ENCODE results near the gene CRBN.
A peak's percentile ranks its signal among the peaks of the same experiment; 100 is the strongest.

Gene CRBN

GRCh38 chr3:3170998-3171397 lies 8.5 kb downstream of the CRBN start:
- DNase-seq (ENCODE audit: low spot score): peak; percentile 12

GRCh38 chr3:3165650-3166049 lies 13.8 kb downstream of the CRBN start:
- DNase-seq (ENCODE audit: low spot score): no peak

DNA sequence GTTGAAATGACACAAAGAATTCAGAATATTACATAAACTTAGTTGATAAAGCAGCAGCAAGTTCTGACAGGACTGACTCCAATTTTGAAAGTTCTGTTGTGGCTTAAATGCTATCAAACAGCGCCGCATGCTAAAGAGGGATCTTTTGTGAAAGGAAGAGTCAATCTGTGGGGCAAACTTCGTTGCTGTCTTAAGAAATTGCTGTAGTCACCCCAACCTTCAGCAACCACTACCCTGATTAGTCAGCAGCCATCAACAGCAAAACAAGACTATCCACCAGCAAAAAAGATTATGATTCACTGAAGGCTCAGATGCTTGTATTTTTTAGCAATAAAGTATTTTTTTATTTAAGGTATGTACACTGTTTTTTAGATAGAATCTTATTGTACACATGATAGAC lies 14.2 kb downstream of the CRBN start:
- DNase-seq (ENCODE audit: low spot score): no peak

DNA sequence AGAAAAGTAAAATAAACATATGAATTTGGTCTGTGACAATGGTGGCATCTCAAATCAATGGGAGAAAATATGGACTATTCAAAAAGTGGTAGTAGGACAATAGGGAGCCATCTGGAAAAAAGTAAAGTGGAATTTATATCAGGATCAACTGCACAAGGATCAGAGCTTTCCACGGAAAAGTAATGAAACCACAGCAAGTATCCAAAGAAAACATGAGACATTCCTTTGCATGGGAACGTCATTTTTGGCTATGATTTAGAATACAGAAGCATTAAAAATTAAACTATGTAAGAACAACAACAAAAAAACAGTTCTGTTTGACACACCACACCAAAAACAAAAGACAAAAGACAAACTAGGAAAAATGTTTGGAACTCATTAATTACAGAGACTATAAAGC lies 18.7 kb downstream of the CRBN start:
- DNase-seq (ENCODE audit: low spot score): no peak

- no peak for DNase-seq (ENCODE audit: low spot score)
Observed at GRCh38 chr3:3157484-3157883, 22.0 kb downstream of the CRBN start.

DNA sequence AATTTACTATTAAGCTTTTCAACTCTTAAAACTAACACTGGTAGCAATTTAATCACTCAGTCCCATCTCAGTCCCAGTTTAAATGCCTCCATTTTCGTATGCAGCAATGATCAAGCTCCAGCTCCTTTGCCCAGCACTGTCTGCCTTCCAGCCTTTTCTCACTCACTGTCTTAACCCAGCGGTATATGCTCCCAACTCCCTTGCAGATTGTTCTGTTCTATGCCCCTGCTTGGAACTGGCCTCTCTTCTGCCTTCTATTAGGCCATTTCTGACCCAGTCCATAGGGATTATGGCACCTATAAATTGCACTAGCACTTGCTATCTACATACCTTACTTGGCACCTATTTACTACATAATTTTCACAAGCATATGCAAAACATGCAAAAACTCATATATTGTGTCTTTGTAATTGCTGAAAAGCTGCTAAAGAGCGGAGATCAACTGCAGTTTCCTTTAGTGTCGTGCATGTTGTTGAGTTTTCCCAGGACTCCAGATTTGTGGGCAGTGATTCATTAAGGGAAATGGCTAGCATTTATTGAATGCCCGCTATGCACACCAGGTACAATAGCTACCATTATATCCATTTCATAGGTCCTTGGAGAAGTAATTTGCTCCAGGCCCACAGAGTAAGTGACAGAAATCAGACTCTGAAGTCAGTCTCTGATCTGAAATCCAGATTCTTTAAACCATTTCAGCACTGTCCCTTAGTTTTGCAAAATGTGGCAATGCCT lies 24.4 kb downstream of the CRBN start:
- DNase-seq (ENCODE audit: low spot score): no peak

DNA sequence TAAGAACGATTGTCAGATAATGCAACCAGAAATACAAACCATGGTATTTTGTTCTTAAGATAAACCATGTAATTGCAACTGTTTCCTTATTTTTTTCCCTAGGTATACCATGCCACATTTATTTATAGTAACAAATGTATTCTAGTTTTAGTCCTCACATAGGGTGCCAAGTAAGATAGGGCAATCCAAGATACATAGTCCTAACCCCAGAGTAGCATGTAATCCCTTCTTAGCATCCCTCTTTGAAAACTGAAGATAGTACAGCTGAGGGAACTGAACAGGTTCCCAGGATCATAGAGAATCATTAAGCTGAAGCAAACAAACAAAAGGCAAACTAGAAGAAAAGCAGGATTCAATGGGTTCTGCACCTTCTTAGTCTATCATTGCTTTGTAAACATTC lies 28.0 kb downstream of the CRBN start:
- DNase-seq (ENCODE audit: low spot score): no peak

DNA sequence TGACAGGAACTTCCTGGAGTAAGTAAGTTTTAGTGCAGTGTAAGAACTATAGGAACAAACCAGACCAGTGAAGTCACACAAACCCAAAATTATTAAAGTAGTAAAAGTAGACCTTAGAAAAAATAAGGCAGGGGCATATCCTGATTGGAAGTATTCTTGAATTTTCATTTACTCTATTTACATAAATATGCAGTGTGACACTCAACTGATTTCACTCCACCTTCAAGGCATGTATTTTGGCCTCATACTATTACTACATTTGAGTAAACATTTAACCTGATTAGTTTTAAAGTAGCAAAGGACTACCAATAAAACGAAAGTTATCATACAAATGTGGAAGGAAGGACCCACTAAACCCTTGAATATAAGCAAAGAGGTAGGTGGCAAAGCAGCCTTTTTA lies 29.9 kb downstream of the CRBN start:
- no peak for DNase-seq (ENCODE audit: low spot score)

GRCh38 chr3:3145831-3146230 lies 33.7 kb downstream of the CRBN start:
- DNase-seq (ENCODE audit: low spot score): no peak

DNA sequence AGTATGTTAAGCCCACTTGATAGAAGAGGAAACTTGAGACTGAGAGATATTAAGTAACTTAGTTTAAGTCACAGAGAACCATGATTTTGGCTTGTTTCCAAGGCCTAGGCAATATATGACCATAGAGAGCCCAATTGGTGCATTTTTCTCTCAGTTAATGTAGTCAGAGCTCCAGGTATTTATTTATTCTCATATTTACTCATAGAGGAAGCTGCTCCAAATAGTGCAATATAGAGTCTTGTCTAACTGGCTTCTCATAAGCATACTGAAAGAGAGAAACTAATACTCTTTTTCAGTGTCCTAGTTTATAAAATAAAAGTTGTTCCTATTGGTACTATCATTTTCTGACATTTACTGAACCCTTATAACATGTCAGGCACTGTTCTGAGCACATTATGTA lies 37.6 kb downstream of the CRBN start:
- no peak for DNase-seq (ENCODE audit: low spot score)

- no peak for DNase-seq (ENCODE audit: low spot score)
Observed at GRCh38 chr3:3137526-3137925, 42.0 kb downstream of the CRBN start.

- DNase-seq (ENCODE audit: low spot score): no peak
Observed at GRCh38 chr3:3134750-3135448, 44.6 kb downstream of the CRBN start.

DNA sequence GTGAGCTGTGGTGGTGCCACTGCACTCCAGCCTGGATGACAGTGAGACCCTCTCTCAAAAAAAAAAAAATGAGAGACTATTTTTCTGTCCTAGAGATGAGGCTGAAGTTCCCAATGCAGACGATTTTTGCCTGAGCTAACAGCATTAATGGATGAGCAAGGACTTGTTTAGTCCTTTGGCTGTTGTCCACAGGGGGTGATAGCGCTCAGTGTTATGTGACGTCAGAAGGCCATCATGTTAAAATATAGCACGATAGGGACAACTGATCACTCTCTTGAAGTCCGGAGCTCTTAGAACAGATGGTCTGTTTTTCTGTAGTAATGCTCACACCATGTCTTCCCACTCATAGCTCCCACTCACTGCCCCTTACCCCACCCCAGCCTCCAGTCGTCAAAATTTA lies 46.0 kb downstream of the CRBN start:
- no peak for DNase-seq (ENCODE audit: low spot score)

DNA sequence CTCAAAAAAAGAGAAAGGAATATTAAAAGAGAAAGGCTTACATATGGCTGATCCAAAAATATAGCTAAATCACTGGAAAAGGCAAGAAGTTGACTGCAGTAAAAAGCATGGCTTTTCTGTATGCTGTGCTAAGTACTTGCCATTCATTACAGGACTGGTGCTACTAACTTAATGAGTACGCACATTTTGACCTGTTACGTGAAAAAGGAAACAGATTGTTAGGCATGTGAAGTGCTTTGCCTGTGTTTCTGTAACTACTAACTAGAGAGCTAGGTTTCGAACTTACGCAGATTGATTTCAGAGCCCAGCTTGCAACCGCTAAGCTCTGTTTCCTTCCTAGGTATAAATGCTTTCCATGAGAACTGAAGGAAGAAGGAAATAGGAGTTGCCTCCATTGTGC lies 49.9 kb downstream of the CRBN start:
- DNase-seq (ENCODE audit: low spot score): no peak

DNA sequence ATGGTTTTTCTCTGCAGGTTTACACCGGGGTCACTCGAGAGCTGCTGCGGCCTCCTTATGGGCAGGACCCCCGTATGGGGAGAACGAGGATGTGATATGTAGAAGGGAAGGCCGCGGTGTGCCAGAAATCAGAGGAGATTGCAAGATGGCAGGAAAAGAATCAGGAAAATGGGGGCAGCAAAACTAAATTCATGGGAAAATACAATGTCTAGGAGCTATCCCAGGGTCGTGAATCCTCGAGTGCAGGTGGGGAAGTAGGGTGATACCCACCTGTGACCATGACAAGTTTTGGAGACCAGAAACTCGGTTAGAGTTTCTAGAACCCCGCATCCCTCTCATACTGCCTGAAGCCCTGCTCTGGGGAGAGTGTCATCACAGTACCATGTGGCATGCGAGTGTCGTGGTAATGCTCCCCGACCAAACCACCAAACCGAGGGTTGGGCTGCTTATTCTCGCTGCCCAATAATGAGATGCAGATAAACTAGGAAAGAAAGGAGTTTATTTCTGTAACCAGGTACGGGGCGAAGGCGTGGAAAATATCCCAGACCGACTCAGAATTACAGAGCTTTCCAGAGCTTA lies 52.0 kb downstream of the CRBN start:
- no peak for DNase-seq (ENCODE audit: low spot score)

DNA sequence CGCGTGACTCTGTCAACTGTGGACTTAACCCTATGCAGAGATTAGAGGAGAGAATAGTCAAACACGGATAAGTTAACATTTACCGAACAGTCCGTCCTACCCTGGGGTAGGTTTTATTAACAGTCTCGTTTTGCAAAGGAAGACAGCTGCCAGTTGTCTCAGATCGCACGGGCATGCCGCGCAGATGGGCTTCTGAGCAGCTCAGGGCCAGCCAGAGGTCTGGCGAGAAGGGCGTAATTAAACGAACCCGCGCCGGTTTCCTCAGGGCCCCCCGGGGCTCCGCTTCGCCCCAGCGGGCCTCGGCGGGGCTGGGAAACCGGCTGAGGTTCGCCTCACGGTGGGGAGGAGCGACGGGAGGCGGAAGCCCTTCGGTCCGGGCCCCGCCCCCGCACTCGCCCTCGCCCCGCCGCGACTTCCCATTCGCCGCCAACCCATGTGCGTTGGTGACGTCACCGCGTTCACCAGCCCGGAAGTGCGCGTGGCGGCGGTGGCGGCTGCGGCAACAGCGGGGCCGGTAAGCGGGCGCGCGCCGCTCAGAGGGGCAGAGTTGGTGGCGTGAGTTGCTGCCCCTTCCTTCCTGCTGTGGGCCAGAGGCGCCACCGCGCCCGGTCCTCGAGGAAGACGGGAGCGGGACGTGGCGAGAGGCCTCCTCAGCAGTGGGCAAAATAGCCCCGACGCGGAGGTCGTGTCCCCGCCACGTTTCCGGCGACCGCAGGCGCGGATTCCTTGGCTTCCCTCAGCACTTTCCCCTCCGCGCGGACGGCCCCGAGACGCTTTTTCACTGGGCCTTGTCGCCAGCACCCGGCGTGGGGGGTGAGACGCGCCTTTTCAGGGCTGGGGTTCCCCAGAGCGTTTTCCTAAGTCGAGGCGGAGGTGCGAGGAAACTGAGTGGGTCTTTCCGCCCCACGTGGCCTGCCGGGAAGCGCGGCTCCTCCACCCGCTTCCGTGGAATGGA lies 52.7 kb downstream of the CRBN start, which contains the start of gene TRNT1:
Gene TRNT1, plus strand, starts transcription at position 464 of the 955 bp plus-strand sequence. CDS start 2,101 bp downstream, outside the sequence.
- peak; percentile 95 for DNase-seq (ENCODE audit: low spot score)

- no peak for DNase-seq (ENCODE audit: low spot score)
Observed at GRCh38 chr3:3125977-3126376, 53.5 kb downstream of the CRBN start.

GRCh38 chr3:3119393-3119851 lies 60.1 kb downstream of the CRBN start:
- no peak for DNase-seq (ENCODE audit: low spot score)

GRCh38 chr3:3117651-3118050 lies 61.8 kb downstream of the CRBN start:
- DNase-seq (ENCODE audit: low spot score): no peak

- DNase-seq (ENCODE audit: low spot score): no peak
Observed at GRCh38 chr3:3113042-3113709, 66.3 kb downstream of the CRBN start.

DNA sequence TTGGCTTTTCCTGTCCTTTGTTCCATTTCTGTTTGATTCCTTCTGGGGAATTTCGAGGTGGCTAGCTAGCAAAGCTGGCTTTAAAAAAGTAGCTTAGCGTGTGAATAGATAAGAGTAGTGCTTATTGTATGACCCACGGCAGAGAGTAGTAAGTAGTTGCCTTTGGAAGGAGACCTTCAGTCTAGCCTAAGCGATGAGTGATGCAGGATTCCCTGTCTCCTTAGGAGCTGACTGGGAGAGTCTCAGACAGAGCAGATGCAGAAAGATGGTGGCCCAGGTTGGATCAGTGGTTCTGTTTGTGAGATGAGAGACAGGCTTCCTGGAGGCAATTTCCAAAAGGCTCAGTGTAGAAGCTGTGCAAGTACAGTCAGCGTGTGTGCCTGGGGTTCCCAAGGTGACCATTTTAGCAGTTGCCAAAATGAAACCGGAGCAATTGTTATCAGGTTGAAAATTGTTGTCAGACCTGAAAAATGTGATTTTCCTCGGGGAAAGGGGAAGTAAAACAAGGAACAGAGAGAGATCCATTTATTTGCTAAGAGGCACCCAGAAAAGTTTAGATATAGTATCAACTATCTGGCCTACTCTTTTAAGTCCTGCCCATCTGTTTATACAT lies 68.6 kb downstream of the CRBN start:
- DNase-seq (ENCODE audit: low spot score): no peak
